ENCODE data around the gene SCAMP1.

The SCAMP1 gene

DNA sequence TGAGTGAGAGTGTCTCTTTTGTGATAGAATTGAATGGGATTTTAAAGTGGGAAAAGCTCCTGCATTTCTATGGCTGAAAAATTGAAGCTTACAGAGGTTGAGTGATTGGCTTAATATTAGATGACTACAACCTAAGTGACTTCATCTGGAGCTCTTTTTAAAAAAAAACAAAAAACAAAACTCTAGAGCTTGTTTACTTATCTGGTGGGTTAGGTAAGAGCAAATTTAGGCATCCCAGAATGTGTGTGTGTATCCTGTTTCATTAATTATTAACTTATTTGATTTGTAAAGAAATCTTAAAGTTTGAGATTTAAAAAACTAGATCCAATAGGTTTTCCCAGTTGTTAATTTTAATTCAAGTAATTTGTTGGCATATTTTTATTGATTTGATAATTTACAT lies 60.1 kb downstream of the SCAMP1 start:
- no peak overlapping the region for H2AFZ ChIP-seq (ENCODE audit: low read depth, low read length)
- no peak overlapping the region for H3K14ac ChIP-seq (ENCODE audit: low read length in 2 of 2)
- H3K4me1 ChIP-seq (ENCODE audit: control insufficient read depth, insufficient read depth, low read depth, low read length) = no peaks in the 10 kb centered on the region
- no peak overlapping the region for H3K4ac ChIP-seq (ENCODE audit: low read depth in 1 of 2, low read length in 2 of 2)
- no peak overlapping the region for H3K27ac ChIP-seq (ENCODE audit: low read length, poor library complexity, severe bottlenecking)
- H3K79me1 ChIP-seq (replicated peaks; ENCODE audit: low read length, poor library complexity, severe bottlenecking) = no peaks in the 10 kb centered on the region
- no peak overlapping the region for H2AK5ac ChIP-seq (ENCODE audit: low read length, severe bottlenecking)
- H3K36me3 ChIP-seq (ENCODE audit: control insufficient read depth in 1 of 2, insufficient read depth in 2 of 2, low read depth in 1 of 2, low read length in 2 of 2) = peaks cover 0 to 64% of the 10 kb centered on the region in 2 experiments
- H4K8ac ChIP-seq (ENCODE audit: low read length) = no peak overlapping the region
- no peaks in the 10 kb centered on the region for H3K27me3 ChIP-seq (ENCODE audit: control insufficient read depth in 1 of 2, insufficient read depth in 1 of 2, low read length in 2 of 2)
- no peak overlapping the region for H3K4me2 ChIP-seq (ENCODE audit: low read length, poor library complexity, severe bottlenecking)
- no peak overlapping the region for H3K23ac ChIP-seq (ENCODE audit: low read length in 2 of 2)
- no peak overlapping the region for H2BK5ac ChIP-seq (ENCODE audit: low read depth, low read length, poor library complexity, severe bottlenecking)
- H3K9me3 ChIP-seq (ENCODE audit: control insufficient read depth, low read length) = no peaks in the 10 kb centered on the region
- no peak overlapping the region for H2BK12ac ChIP-seq (ENCODE audit: low read length in 2 of 2)
- no peak overlapping the region for H4K91ac ChIP-seq (ENCODE audit: low read length)
- no peak overlapping the region for H2BK15ac ChIP-seq (ENCODE audit: low read depth, poor library complexity, severe bottlenecking)
- H2BK120ac ChIP-seq (ENCODE audit: low read depth, low read length) = no peak overlapping the region
- H3K9ac ChIP-seq (ENCODE audit: low read length) = no peak overlapping the region
- H3K4me3 ChIP-seq (ENCODE audit: insufficient read depth in 1 of 2, low read depth in 1 of 2, low read length in 2 of 2) = no peak overlapping the region
- H3K18ac ChIP-seq (ENCODE audit: low read depth in 1 of 2, low read length in 2 of 2) = no peak overlapping the region
- no peak for DNase-seq

DNA sequence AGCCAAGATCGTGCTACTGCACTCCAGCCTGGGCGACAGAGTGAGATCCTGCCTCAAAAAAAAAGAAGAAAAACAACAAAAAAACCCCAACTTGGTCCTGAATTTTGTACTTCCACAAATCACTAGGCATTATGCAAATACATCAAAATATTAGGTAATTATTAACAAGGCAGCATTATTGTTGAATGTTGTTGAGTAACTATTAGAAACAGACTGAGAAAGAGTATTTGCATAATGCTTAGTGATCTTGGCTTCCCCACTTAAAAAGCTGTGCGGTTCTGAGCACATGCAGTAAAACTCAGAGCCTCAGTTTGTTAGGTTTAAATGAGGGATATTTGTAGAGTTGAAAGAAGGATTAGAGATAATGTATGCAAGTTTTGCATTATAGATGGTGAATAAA lies 64.2 kb downstream of the SCAMP1 start:
- H3K4me1 ChIP-seq (ENCODE audit: control insufficient read depth, insufficient read depth, low read depth, low read length) = no peaks in the 10 kb centered on the region
- no peak overlapping the region for H3K23ac ChIP-seq (ENCODE audit: low read length in 2 of 2)
- H3K18ac ChIP-seq (ENCODE audit: low read depth in 1 of 2, low read length in 2 of 2) = no peak overlapping the region
- H3K9me3 ChIP-seq (ENCODE audit: control insufficient read depth, low read length) = no peaks in the 10 kb centered on the region
- no peak overlapping the region for H2AFZ ChIP-seq (ENCODE audit: low read depth, low read length)
- no peak overlapping the region for H3K4me2 ChIP-seq (ENCODE audit: low read length, poor library complexity, severe bottlenecking)
- peaks cover 0 to 43% of the 10 kb centered on the region in 2 experiments for H3K36me3 ChIP-seq (ENCODE audit: control insufficient read depth in 1 of 2, insufficient read depth in 2 of 2, low read depth in 1 of 2, low read length in 2 of 2)
- no peaks in the 10 kb centered on the region for H3K27me3 ChIP-seq (ENCODE audit: control insufficient read depth in 1 of 2, insufficient read depth in 1 of 2, low read length in 2 of 2)
- no peak for DNase-seq
- no peak overlapping the region for H2BK120ac ChIP-seq (ENCODE audit: low read depth, low read length)
- H2BK15ac ChIP-seq (ENCODE audit: low read depth, poor library complexity, severe bottlenecking) = no peak overlapping the region
- H3K79me1 ChIP-seq (replicated peaks; ENCODE audit: low read length, poor library complexity, severe bottlenecking) = no peaks in the 10 kb centered on the region
- H3K14ac ChIP-seq (ENCODE audit: low read length in 2 of 2) = no peak overlapping the region
- H2AK5ac ChIP-seq (ENCODE audit: low read length, severe bottlenecking) = no peak overlapping the region
- H3K9ac ChIP-seq (ENCODE audit: low read length) = no peak overlapping the region
- no peak overlapping the region for H4K8ac ChIP-seq (ENCODE audit: low read length)
- no peak overlapping the region for H3K27ac ChIP-seq (ENCODE audit: low read length, poor library complexity, severe bottlenecking)
- no peak overlapping the region for H2BK5ac ChIP-seq (ENCODE audit: low read depth, low read length, poor library complexity, severe bottlenecking)
- WGBS = 98% methylated on average over 3 of the region's 3 CpGs
- H4K91ac ChIP-seq (ENCODE audit: low read length) = no peak overlapping the region
- H3K4ac ChIP-seq (ENCODE audit: low read depth in 1 of 2, low read length in 2 of 2) = no peak overlapping the region
- H2BK12ac ChIP-seq (ENCODE audit: low read length in 2 of 2) = no peak overlapping the region
- no peak overlapping the region for H3K4me3 ChIP-seq (ENCODE audit: insufficient read depth in 1 of 2, low read depth in 1 of 2, low read length in 2 of 2)

DNA sequence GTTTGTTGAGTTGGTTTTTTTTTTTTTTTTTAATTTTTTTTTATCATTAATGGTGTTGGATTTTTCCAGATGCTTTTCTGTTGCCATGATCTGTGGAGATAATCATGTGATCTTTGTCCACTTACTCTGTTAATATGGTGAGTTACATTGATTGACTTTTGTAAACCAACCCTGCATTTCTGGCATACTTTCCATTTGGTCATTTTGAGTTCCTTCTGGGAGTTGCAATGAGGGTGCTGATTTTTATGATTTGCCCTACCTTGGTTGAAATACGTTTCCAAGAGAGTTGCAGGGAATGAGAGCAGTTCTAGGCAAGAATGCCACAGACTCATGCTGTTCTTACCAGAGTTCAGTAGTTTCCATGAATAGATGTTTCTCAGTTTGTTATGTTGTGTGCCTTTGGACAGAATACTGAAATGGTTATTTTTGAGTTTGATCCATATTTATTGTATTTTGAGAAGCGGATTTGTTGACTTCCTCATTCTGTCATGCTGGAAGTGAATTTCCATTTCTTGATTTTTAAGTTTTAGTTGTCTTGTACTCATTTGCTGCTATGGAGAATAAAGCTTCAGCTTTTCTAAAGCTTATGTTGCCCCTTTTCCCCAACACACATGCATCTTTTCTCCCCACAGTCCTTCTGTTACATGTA lies 69.0 kb downstream of the SCAMP1 start:
- Histone ChIP-seq H4K8ac (ENCODE audit: low read length) (no peak overlapping the region), H2AK5ac (ENCODE audit: low read length, severe bottlenecking) (no peak overlapping the region), H2BK12ac (ENCODE audit: low read length in 2 of 2) (no peak overlapping the region), H3K14ac (ENCODE audit: low read length in 2 of 2) (no peak overlapping the region), H3K27me3 (ENCODE audit: control insufficient read depth in 1 of 2, insufficient read depth in 1 of 2, low read length in 2 of 2) (no peaks in the 10 kb centered on the region), H3K23ac (ENCODE audit: low read length in 2 of 2) (no peak overlapping the region), H3K27ac (ENCODE audit: low read length, poor library complexity, severe bottlenecking) (no peak overlapping the region), H2AFZ (ENCODE audit: low read depth, low read length) (no peak overlapping the region), H3K18ac (ENCODE audit: low read depth in 1 of 2, low read length in 2 of 2) (no peak overlapping the region), H2BK5ac (ENCODE audit: low read depth, low read length, poor library complexity, severe bottlenecking) (no peak overlapping the region), H4K91ac (ENCODE audit: low read length) (no peak overlapping the region), H2BK120ac (ENCODE audit: low read depth, low read length) (no peak overlapping the region), H3K79me1 (replicated peaks; ENCODE audit: low read length, poor library complexity, severe bottlenecking) (peaks cover 3% of the 10 kb centered on the region), H2BK15ac (ENCODE audit: low read depth, poor library complexity, severe bottlenecking) (no peak overlapping the region), H3K4me2 (ENCODE audit: low read length, poor library complexity, severe bottlenecking) (no peak overlapping the region), H3K9ac (ENCODE audit: low read length) (no peak overlapping the region), H3K4me3 (ENCODE audit: insufficient read depth in 1 of 2, low read depth in 1 of 2, low read length in 2 of 2) (no peak overlapping the region), H3K9me3 (ENCODE audit: control insufficient read depth, low read length) (no peaks in the 10 kb centered on the region), H3K36me3 (ENCODE audit: control insufficient read depth in 1 of 2, insufficient read depth in 2 of 2, low read depth in 1 of 2, low read length in 2 of 2) (peaks cover 0 to 40% of the 10 kb centered on the region in 2 experiments), H3K4me1 (ENCODE audit: control insufficient read depth, insufficient read depth, low read depth, low read length) (no peaks in the 10 kb centered on the region), H3K4ac (ENCODE audit: low read depth in 1 of 2, low read length in 2 of 2) (no peak overlapping the region)
- no peak for DNase-seq
- WGBS = 87% methylated on average over 2 of the region's 2 CpGs

DNA sequence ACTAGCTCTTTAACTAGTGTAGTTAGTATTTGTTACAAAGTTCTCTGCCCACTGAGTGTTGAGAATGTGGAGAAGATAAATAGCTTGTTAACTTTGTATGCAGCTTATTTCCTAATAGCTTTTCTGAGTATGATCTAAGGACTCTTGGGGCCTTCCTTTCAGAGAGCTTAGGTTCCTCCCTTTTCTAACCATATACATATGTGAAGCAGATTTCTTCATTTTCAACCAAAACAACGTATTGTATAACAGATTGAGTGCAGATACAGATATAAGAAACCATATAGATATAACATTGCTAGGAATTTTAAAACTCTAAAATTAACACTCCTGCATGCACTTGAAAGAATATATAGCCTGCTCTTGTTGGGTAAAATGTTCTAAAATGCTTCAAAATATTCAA lies 70.4 kb downstream of the SCAMP1 start:
- no CpG with 5 or more reads among the region's 1 CpG for WGBS
- Histone ChIP-seq H4K8ac (ENCODE audit: low read length) (no peak overlapping the region), H3K4ac (ENCODE audit: low read depth in 1 of 2, low read length in 2 of 2) (no peak overlapping the region), H2BK15ac (ENCODE audit: low read depth, poor library complexity, severe bottlenecking) (no peak overlapping the region), H3K9me3 (ENCODE audit: control insufficient read depth, low read length) (no peaks in the 10 kb centered on the region), H3K18ac (ENCODE audit: low read depth in 1 of 2, low read length in 2 of 2) (no peak overlapping the region), H3K36me3 (ENCODE audit: control insufficient read depth in 1 of 2, insufficient read depth in 2 of 2, low read depth in 1 of 2, low read length in 2 of 2) (peaks cover 0 to 37% of the 10 kb centered on the region in 2 experiments), H3K4me1 (ENCODE audit: control insufficient read depth, insufficient read depth, low read depth, low read length) (no peaks in the 10 kb centered on the region), H3K27ac (ENCODE audit: low read length, poor library complexity, severe bottlenecking) (no peak overlapping the region), H2BK120ac (ENCODE audit: low read depth, low read length) (no peak overlapping the region), H3K4me3 (ENCODE audit: insufficient read depth in 1 of 2, low read depth in 1 of 2, low read length in 2 of 2) (no peak overlapping the region), H3K27me3 (ENCODE audit: control insufficient read depth in 1 of 2, insufficient read depth in 1 of 2, low read length in 2 of 2) (no peaks in the 10 kb centered on the region), H3K14ac (ENCODE audit: low read length in 2 of 2) (no peak overlapping the region), H2AK5ac (ENCODE audit: low read length, severe bottlenecking) (no peak overlapping the region), H2AFZ (ENCODE audit: low read depth, low read length) (no peak overlapping the region), H2BK5ac (ENCODE audit: low read depth, low read length, poor library complexity, severe bottlenecking) (no peak overlapping the region), H3K79me1 (replicated peaks; ENCODE audit: low read length, poor library complexity, severe bottlenecking) (peaks cover 3% of the 10 kb centered on the region), H3K23ac (ENCODE audit: low read length in 2 of 2) (no peak overlapping the region), H3K9ac (ENCODE audit: low read length) (no peak overlapping the region), H4K91ac (ENCODE audit: low read length) (no peak overlapping the region), H2BK12ac (ENCODE audit: low read length in 2 of 2) (no peak overlapping the region), H3K4me2 (ENCODE audit: low read length, poor library complexity, severe bottlenecking) (no peak overlapping the region)
- DNase-seq = no peak

Data from mesenchymal stem cell (in vitro differentiated cells and primary cell).